IMR-90 (cell line): ENCODE data around the gene COL2A1. TPM values are rescaled to one million over a fixed set of nuclear protein-coding genes. Genes with fewer than 3 reads are reported as not detected.

Source experiments
- ATAC-seq: fragments of 200-7000 bp; cut with Tn5 transposase; 2 replicates; pipeline ENCODE4 v1.9.1; 2020; ENCODE audit warnings: low read depth, mild to moderate bottlenecking, moderate library complexity
- BruUV-seq: library from RNA; stranded (reverse); fragments of 400-500 nt; replicated peaks from 2 replicates; lab custom pipeline; 2021; lab: Mats Ljungman, UMichigan
- CTCF ChIA-PET: fragments of 300-600 bp; formaldehyde crosslinking; extraction: SDS; loops from one replicate; lab custom pipeline; 2021; ENCODE audit warnings: antibody characterized with exemption; lab: Yijun Ruan, JAX
- POLR2A ChIA-PET: fragments of 300-600 bp; sonication (Branson Sonifier 250); formaldehyde crosslinking; loops from one replicate; lab custom pipeline; 2022; ENCODE audit warnings: antibody characterized with exemption; ENCODE audit not compliant: unreplicated experiment; lab: Charles Lee
- DNase-seq: peaks from one replicate; pipeline ENCODE4 v3.0.0; 2013
- H2AFZ ChIP-seq: replicated peaks from 2 replicates; pipeline ENCODE3; 2013; ENCODE audit warnings: low read length, mild to moderate bottlenecking; ENCODE audit not compliant: poor library complexity
- H2AK5ac ChIP-seq: 2 replicates; pipeline ENCODE4 v1.6.1; 2013; ENCODE audit warnings: low read depth, low read length, inconsistent platforms
- H2AK9ac ChIP-seq: replicated peaks from 2 replicates; pipeline ENCODE3; 2013; ENCODE audit warnings: mild to moderate bottlenecking, low read depth, low read length, moderate library complexity; ENCODE audit not compliant: poor library complexity
- H2BK120ac ChIP-seq: 2 replicates; pipeline ENCODE4 v1.6.1; 2013; ENCODE audit warnings: low read depth, low read length, inconsistent platforms
- H2BK15ac ChIP-seq: 3 replicates; pipeline ENCODE4 v1.6.1; 2013; ENCODE audit warnings: low read depth, low read length, inconsistent platforms
- H2BK20ac ChIP-seq: 2 replicates; pipeline ENCODE4 v1.6.1; 2013; ENCODE audit warnings: low read depth, mild to moderate bottlenecking, inconsistent platforms, low read length, moderate library complexity
- H2BK5ac ChIP-seq: 2 replicates; pipeline ENCODE4 v1.6.1; 2013; ENCODE audit warnings: mild to moderate bottlenecking, low read depth, low read length, inconsistent platforms; ENCODE audit not compliant: poor library complexity, severe bottlenecking
- H3K14ac ChIP-seq: replicated peaks from 2 replicates; pipeline ENCODE4 v1.6.1; 2013; ENCODE audit warnings: low read depth, low read length, inconsistent platforms
- H3K18ac ChIP-seq: 2 replicates; pipeline ENCODE4 v1.6.1; 2013; ENCODE audit warnings: low read depth, low read length, control low read depth
- H3K23ac ChIP-seq: 2 replicates; pipeline ENCODE4 v1.6.1; 2013; ENCODE audit warnings: low read depth, low read length, inconsistent platforms
- H3K27ac ChIP-seq: 2 replicates; pipeline ENCODE4 v1.5.1; 2013; ENCODE audit warnings: mild to moderate bottlenecking, control low read depth, low read length; ENCODE audit not compliant: insufficient read depth
- H3K27me3 ChIP-seq: 2 replicates; pipeline ENCODE4 v1.6.1; 2013; ENCODE audit warnings: low read length; ENCODE audit not compliant: control insufficient read depth, insufficient read depth
- H3K36me3 ChIP-seq: 2 replicates; pipeline ENCODE4 v1.6.1; 2013; ENCODE audit warnings: low read length, mixed read lengths; ENCODE audit not compliant: control insufficient read depth, insufficient read depth
- H3K4ac ChIP-seq: 2 replicates; pipeline ENCODE4 v1.6.1; 2013; ENCODE audit warnings: low read depth, low read length, inconsistent platforms
- H3K4me1 ChIP-seq: 2 replicates; pipeline ENCODE4 v1.6.1; 2013; ENCODE audit warnings: low read length, mixed read lengths; ENCODE audit not compliant: control insufficient read depth, insufficient read depth
- H3K4me2 ChIP-seq: 2 replicates; pipeline ENCODE4 v1.6.1; 2013; ENCODE audit warnings: low read depth, mild to moderate bottlenecking, control low read depth, low read length, moderate library complexity
- H3K4me3 ChIP-seq: 2 replicates; pipeline ENCODE4 v1.5.1; 2013; ENCODE audit warnings: low read depth, mild to moderate bottlenecking, control low read depth, low read length, moderate library complexity; ENCODE audit not compliant: insufficient read depth
- H3K56ac ChIP-seq: 2 replicates; pipeline ENCODE4 v1.6.1; 2013; ENCODE audit warnings: low read length, inconsistent platforms; ENCODE audit not compliant: insufficient read depth; ENCODE audit errors: extremely low read depth
- H3K79me1 ChIP-seq, 2 experiments: 2 replicates each; pipeline ENCODE4 v1.6.1; 2013; ENCODE audit warnings: low read length in 2 of 2, inconsistent platforms in 1 of 2, low read depth in 1 of 2
- H3K9ac ChIP-seq: 2 replicates; pipeline ENCODE4 v1.6.1; 2013; ENCODE audit warnings: low read depth, low read length, control low read depth
- H3K9me1 ChIP-seq: 2 replicates; pipeline ENCODE4 v1.6.1; 2013; ENCODE audit warnings: low read length, inconsistent platforms; ENCODE audit not compliant: insufficient read depth
- H3K9me3 ChIP-seq: 2 replicates; pipeline ENCODE4 v1.6.1; 2013; ENCODE audit warnings: low read length; ENCODE audit not compliant: control insufficient read depth, insufficient read depth
- H4K20me1 ChIP-seq: 2 replicates; pipeline ENCODE4 v1.6.1; 2013; ENCODE audit warnings: low read length, inconsistent platforms; ENCODE audit not compliant: insufficient read depth
- H4K5ac ChIP-seq: 2 replicates; pipeline ENCODE4 v1.6.1; 2013; ENCODE audit warnings: mild to moderate bottlenecking, low read depth, low read length, control low read depth
- H4K8ac ChIP-seq, 2 experiments: 2 replicates each; pipeline ENCODE4 v1.6.1; 2013; ENCODE audit warnings: low read depth in 2 of 2, low read length in 2 of 2, control low read depth in 1 of 2, inconsistent platforms in 1 of 2
- H4K91ac ChIP-seq: 2 replicates; pipeline ENCODE4 v1.6.1; 2013; ENCODE audit warnings: low read depth, low read length, inconsistent platforms; ENCODE audit not compliant: insufficient read depth
- BHLHE40 ChIP-seq: fragments of 150-350 bp; IDR thresholded peaks from 2 replicates; pipeline ENCODE4 v1.6.1; 2016; ENCODE audit warnings: mild to moderate bottlenecking, low read depth, low read length
- CEBPB ChIP-seq: IDR thresholded peaks from 2 replicates; pipeline ENCODE4 v1.6.1; 2012; ENCODE audit warnings: low read depth, low read length, improper control_type of control experiment
- FOS ChIP-seq: fragments of 150-350 bp; IDR thresholded peaks from 2 replicates; pipeline ENCODE4 v1.6.1; 2016; ENCODE audit warnings: low read depth, low read length
- MAZ ChIP-seq: IDR thresholded peaks from 2 replicates; pipeline ENCODE4 v1.6.1; 2012; ENCODE audit warnings: low read depth, mild to moderate bottlenecking, low read length, improper control_type of control experiment, moderate library complexity, borderline replicate concordance
- NFE2L2 ChIP-seq: fragments of 150-350 bp; IDR thresholded peaks from 2 replicates; pipeline ENCODE4 v1.6.1; 2016; ENCODE audit warnings: low read depth, mild to moderate bottlenecking, low read length
- WGBS, 2 experiments: methylation state at CpG; one replicate each; pipeline versions ENCODE4 v1.1.5 to v1.1.7; 2013; ENCODE audit warnings: missing lambda C conversion rate in 2 of 2; ENCODE audit not compliant: insufficient read length in 1 of 2; ENCODE audit errors: extremely low coverage in 2 of 2; 5-methylcytosine and 5-hydroxymethylcytosine counted together
- dilution Hi-C: fragments of 300-500 bp; cut with HindIII; formaldehyde crosslinking; loops from one replicate; pipeline ENCODE4 v1.14.3; 2018; ENCODE audit warnings: low sequenced_read_pairs; ENCODE audit not compliant: unreplicated experiment
- in situ Hi-C: fragments of 300-500 bp; cut with MboI; formaldehyde crosslinking; loops from 3 replicates; pipeline ENCODE4 v1.14.3; 2019; ENCODE audit warnings: low sequenced_read_pairs, inconsistent platforms, mixed read lengths
- intact Hi-C: fragments of 100-400 bp; cut with micrococcal nuclease; formaldehyde crosslinking; loops from 2 replicates; pipeline ENCODE4 v1.10.0; 2022
- polyA plus RNA-seq, 3 experiments: library from polyadenylated mRNA; depleted of rRNA; stranded (reverse); fragments of >200 nt; gene quantifications; 2 replicates each; pipeline ENCODE4 v1.2.3, GENCODE V29; 2012; ENCODE audit warnings: low replicate concordance in 1 of 3
- total RNA-seq: library from RNA; depleted of rRNA; stranded (reverse); fragments of >200 nt; gene quantifications from 2 replicates; pipeline ENCODE4 v1.2.3, GENCODE V29; 2012

The COL2A1 gene
- total and polyA plus RNA-seq, 2 of the 4 experiments (the other 2 are of a cell fraction) = 0.05 TPM; not detected in 1

GRCh38 chr12:47941475-47941780, 62.8 kb downstream of the COL2A1 start:
- H3K23ac ChIP-seq = no peak overlapping the region
- ATAC-seq (no peak), DNase-seq (no peak)
- H3K4me3 ChIP-seq = no peak overlapping the region
- H4K8ac ChIP-seq = no peak overlapping the region
- H3K27ac ChIP-seq = no peak overlapping the region
- no peaks in the 10 kb centered on the region; the same call in 1 of the 2 replicates for H4K20me1 ChIP-seq
- no peak overlapping the region for H3K4ac ChIP-seq
- no peak overlapping the region for H3K14ac ChIP-seq
- H3K9ac ChIP-seq = no peak overlapping the region
- H4K91ac ChIP-seq = no peak overlapping the region
- H3K79me1 ChIP-seq = no peaks in the 10 kb centered on the region
- no peak overlapping the region for H3K18ac ChIP-seq
- H3K4me1 ChIP-seq = peaks cover 5% of the 10 kb centered on the region
- no peak overlapping the region for H4K5ac ChIP-seq
- H2BK120ac ChIP-seq = no peak overlapping the region
- no peaks in the 10 kb centered on the region for H3K9me3 ChIP-seq
- intact Hi-C loops (no loop called here), dilution Hi-C loops (no loop called here), in situ Hi-C loops (no loop called here)
- BruUV-seq = no TSS peak
- H3K9me1 ChIP-seq = peaks cover 10% of the 10 kb centered on the region; the same call in 1 of the 2 replicates
- CTCF ChIA-PET = no interaction called here
- H3K27me3 ChIP-seq = peaks cover 14% of the 10 kb centered on the region
- H2BK20ac ChIP-seq = no peak overlapping the region
- peak overlapping the region; percentile 43; the same call in 1 of the 2 replicates for H2AK5ac ChIP-seq
- TF ChIP-seq NFE2L2 = no peak
- no peak for TF ChIP-seq FOS
- no peak for TF ChIP-seq BHLHE40
- no peak for TF ChIP-seq CEBPB
- no peak for TF ChIP-seq MAZ
- WGBS, 2 experiments = 100% methylated on average over 8 of the region's 9 CpGs; no CpG with 5 or more reads in 1 of the 2 experiments
- H3K56ac ChIP-seq = no peak overlapping the region
- H2AK9ac ChIP-seq = no peak overlapping the region
- H3K4me2 ChIP-seq = no peak overlapping the region
- POLR2A ChIA-PET = no interaction called here
- H3K36me3 ChIP-seq = no peaks in the 10 kb centered on the region
- H2AFZ ChIP-seq = no peak overlapping the region
- H2BK15ac ChIP-seq = no peak overlapping the region
- no peak overlapping the region for H2BK5ac ChIP-seq
